Retinal pigment epithelial cell (primary cell): ENCODE results near the gene CNKSR1.

ENCODE experiments used
- DNase-seq: peaks from one replicate; pipeline ENCODE4 v3.0.0-alpha.2; 2010; ENCODE audit warnings: low read depth
- H3K4me3 ChIP-seq: 2 replicates; pipeline ENCODE4 v1.5.1; 2011; ENCODE audit warnings: mild to moderate bottlenecking, low read length, control low read depth, moderate library complexity
- CTCF ChIP-seq: conservative IDR thresholded peaks from 2 replicates; pipeline ENCODE4 v1.5.1; 2011; ENCODE audit warnings: low read depth, low read length, control low read depth, inconsistent platforms

CNKSR1 gene

GRCh38 chr1:26166719-26167281 lies 10.5 kb upstream of the CNKSR1 start:
- H3K4me3 ChIP-seq = no peak overlapping the region
- TF ChIP-seq CTCF = no peak
- no peak for DNase-seq

GRCh38 chr1:26168410-26169197 lies 8.7 kb upstream of the CNKSR1 start, which contains the start of gene C1orf232:
Gene C1orf232, minus strand, starts transcription at chr1:26168963. Its CDS starts 464 bp downstream, at chr1:26168499.
- H3K4me3 ChIP-seq = peak within 1 kb of the TSS; percentile 74
- TF ChIP-seq CTCF = no peak
- no peak for DNase-seq

- DNase-seq = no peak
- peak overlapping the region; percentile 74 for H3K4me3 ChIP-seq
- TF ChIP-seq CTCF = no peak
Measured at GRCh38 chr1:26169198-26169554, 8.1 kb upstream of the CNKSR1 start.

- TF ChIP-seq CTCF = peak; percentile 88
- peak within 1 kb of the TSS; percentile 74 for H3K4me3 ChIP-seq
Measured at GRCh38 chr1:26169669-26170471, 7.4 kb upstream of the CNKSR1 start, which contains the start of gene ZNF593. Gene ZNF593, plus strand, starts transcription at chr1:26169908. Its CDS starts 76 bp downstream, at chr1:26169984.

GRCh38 chr1:26170472-26170821 lies 6.8 kb upstream of the CNKSR1 start:
- TF ChIP-seq CTCF = no peak
- DNase-seq = no peak

More at GRCh38 chr1:26169669-26170471, 7.4 kb upstream of the CNKSR1 start, which contains the start of gene ZNF593:
- DNase-seq = peak; percentile 64

GRCh38 chr1:26171084-26172072 lies 5.9 kb upstream of the CNKSR1 start, which contains the start of gene ZNF593OS:
Gene ZNF593OS, minus strand, starts transcription at chr1:26171832. Its CDS starts 171 bp downstream, at chr1:26171661.
- no peak for TF ChIP-seq CTCF
- H3K4me3 ChIP-seq = peak within 1 kb of the TSS; percentile 74

More at GRCh38 chr1:26170472-26170821, 6.8 kb upstream of the CNKSR1 start:
- H3K4me3 ChIP-seq = peak overlapping the region; percentile 74

More at GRCh38 chr1:26171084-26172072, 5.9 kb upstream of the CNKSR1 start, which contains the start of gene ZNF593OS:
- DNase-seq = peak; percentile 40
